DND-41 (cell line): ENCODE measurements around the gene OGDH.

Experiments used
- ATAC-seq: fragments of 200-7000 bp; cut with Tn5 transposase; 3 replicates; pipeline ENCODE4 v1.9.1; 2021; ENCODE audit warnings: low read depth; ENCODE audit not compliant: insufficient read depth
- DNase-seq: peaks from one replicate; pipeline ENCODE4 v3.0.0-alpha.2; 2020
- H2AFZ ChIP-seq: 2 replicates; pipeline ENCODE4 v1.6.0; 2012; ENCODE audit warnings: low read depth, low read length
- H3K27ac ChIP-seq: 2 replicates; pipeline ENCODE4 v1.5.1; 2012; ENCODE audit warnings: low read length, inconsistent platforms
- H3K27me3 ChIP-seq: fragments of 200-600 bp; sonication (generic); 2 replicates; pipeline ENCODE4 v1.6.0; 2012; ENCODE audit warnings: low read length, mild to moderate bottlenecking, inconsistent platforms; ENCODE audit not compliant: insufficient read depth, poor library complexity
- H3K36me3 ChIP-seq: 2 replicates; pipeline ENCODE4 v1.5.1; 2012; ENCODE audit warnings: low read length, inconsistent platforms; ENCODE audit not compliant: insufficient read depth
- H3K4me1 ChIP-seq: 2 replicates; pipeline ENCODE4 v1.5.1; 2012; ENCODE audit warnings: mild to moderate bottlenecking, low read length; ENCODE audit not compliant: insufficient read depth
- H3K4me2 ChIP-seq: 2 replicates; pipeline ENCODE4 v1.6.0; 2012; ENCODE audit warnings: mild to moderate bottlenecking, moderate library complexity, low read length, inconsistent platforms; ENCODE audit not compliant: insufficient read depth
- H3K4me3 ChIP-seq, 2 experiments: fragments of 200-600 bp in 1 of 2; shearing (Covaris generic) in 1 of 2; 2 replicates each; pipeline ENCODE4 v1.5.1; 2012 to 2016; ENCODE audit warnings: inconsistent platforms in 2 of 2, low read length in 2 of 2, mild to moderate bottlenecking in 2 of 2, low read depth in 1 of 2, moderate library complexity in 1 of 2
- H3K79me2 ChIP-seq: 2 replicates; pipeline ENCODE4 v1.6.0; 2012; ENCODE audit warnings: low read length, inconsistent platforms; ENCODE audit not compliant: insufficient read depth
- H3K9ac ChIP-seq: 2 replicates; pipeline ENCODE4 v1.6.0; 2012; ENCODE audit warnings: low read depth, mild to moderate bottlenecking, inconsistent platforms, low read length, moderate library complexity
- H3K9me3 ChIP-seq: 2 replicates; pipeline ENCODE4 v1.5.1; 2012; ENCODE audit warnings: low read length, moderate library complexity, mild to moderate bottlenecking, inconsistent platforms; ENCODE audit not compliant: insufficient read depth, severe bottlenecking
- H4K20me1 ChIP-seq: 2 replicates; pipeline ENCODE4 v1.6.0; 2012; ENCODE audit warnings: low read length; ENCODE audit not compliant: insufficient read depth
- EZH2 ChIP-seq: IDR thresholded peaks from 3 replicates; pipeline ENCODE4 v1.6.1; 2012; ENCODE audit warnings: borderline replicate concordance, low read depth, mild to moderate bottlenecking, moderate library complexity, low read length, inconsistent platforms; ENCODE audit not compliant: severe bottlenecking
- TF ChIP-seq, protein P1 (sequence below): IDR thresholded peaks from 2 replicates; pipeline ENCODE4 v1.5.1; 2012; ENCODE audit warnings: borderline replicate concordance, low read length, moderate library complexity, mild to moderate bottlenecking; ENCODE audit not compliant: poor library complexity, severe bottlenecking; ENCODE audit errors: extremely low read depth

The OGDH gene

DNA sequence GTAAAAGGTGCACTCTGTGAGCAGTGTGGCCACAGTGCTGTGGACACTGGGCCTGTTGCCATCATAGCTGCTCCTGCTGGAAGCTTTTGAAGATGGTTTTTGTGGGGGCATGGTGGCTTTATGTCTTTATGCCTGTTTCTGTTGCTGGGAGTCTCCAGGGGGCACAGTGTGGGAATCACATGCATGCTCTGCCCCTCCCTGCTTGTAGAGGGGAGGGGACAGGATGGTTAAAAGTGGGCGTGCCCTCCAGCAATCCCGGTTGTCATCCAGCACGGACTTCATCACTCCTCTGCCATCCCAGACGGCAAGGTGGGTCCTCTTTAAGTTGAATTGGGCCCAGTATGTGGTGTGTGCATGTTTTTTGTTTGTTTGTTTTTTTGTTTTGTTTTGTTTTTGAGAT, 20.2 kb downstream of the OGDH start:
- no peak overlapping the region for H2AFZ ChIP-seq
- DNase-seq (no peak), ATAC-seq (no peak)
- H3K9me3 ChIP-seq, result no peaks in the 10 kb centered on the region
- H3K27ac ChIP-seq, result no peak overlapping the region
- H3K4me1 ChIP-seq, result no peaks in the 10 kb centered on the region
- no peak overlapping the region for H3K4me2 ChIP-seq
- H3K27me3 ChIP-seq, result no peaks in the 10 kb centered on the region
- H3K36me3 ChIP-seq, result peaks cover 44% of the 10 kb centered on the region
- no peak for TF ChIP-seq EZH2
- TF ChIP-seq, protein P1, sequence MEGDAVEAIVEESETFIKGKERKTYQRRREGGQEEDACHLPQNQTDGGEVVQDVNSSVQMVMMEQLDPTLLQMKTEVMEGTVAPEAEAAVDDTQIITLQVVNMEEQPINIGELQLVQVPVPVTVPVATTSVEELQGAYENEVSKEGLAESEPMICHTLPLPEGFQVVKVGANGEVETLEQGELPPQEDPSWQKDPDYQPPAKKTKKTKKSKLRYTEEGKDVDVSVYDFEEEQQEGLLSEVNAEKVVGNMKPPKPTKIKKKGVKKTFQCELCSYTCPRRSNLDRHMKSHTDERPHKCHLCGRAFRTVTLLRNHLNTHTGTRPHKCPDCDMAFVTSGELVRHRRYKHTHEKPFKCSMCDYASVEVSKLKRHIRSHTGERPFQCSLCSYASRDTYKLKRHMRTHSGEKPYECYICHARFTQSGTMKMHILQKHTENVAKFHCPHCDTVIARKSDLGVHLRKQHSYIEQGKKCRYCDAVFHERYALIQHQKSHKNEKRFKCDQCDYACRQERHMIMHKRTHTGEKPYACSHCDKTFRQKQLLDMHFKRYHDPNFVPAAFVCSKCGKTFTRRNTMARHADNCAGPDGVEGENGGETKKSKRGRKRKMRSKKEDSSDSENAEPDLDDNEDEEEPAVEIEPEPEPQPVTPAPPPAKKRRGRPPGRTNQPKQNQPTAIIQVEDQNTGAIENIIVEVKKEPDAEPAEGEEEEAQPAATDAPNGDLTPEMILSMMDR, result no peak
- peaks cover 27% of the 10 kb centered on the region for H4K20me1 ChIP-seq
- peaks cover 46% of the 10 kb centered on the region for H3K79me2 ChIP-seq
- no peak overlapping the region for H3K4me3 ChIP-seq
- H3K9ac ChIP-seq, result no peak overlapping the region

DNA sequence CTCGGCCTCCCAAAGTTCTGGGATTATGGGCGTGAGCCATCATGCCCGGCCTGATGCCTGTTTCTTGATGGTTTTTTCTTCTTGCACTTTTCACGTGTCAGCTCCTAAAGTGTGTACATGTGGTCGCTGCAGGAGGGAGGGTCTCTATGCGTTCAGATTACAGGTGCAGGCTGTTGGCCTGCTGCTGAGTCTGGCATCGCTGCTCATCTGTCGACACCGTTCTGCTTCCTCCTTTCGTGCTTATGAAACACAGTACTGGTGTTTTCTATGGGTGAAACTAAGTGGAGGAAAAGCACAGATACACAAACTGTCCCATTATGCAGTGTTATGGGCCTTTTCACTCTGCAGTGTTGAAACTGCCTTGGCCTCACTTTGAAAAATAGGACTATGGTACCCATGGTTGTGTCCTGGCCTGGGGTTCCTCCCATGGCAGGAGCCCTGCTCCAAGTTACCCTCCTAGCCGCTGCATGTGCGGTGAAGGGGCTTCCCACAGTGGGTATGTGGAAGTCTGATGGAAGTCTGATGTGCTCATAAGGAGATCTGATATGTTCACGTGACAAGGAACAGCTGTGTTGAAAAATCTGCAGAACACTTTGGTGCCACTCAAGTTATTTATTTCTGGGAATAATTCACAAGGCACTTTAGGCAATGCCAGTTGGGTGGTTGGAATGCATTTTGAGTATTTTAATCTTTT, 23.5 kb downstream of the OGDH start:
- Histone ChIP-seq H3K27me3 (no peaks in the 10 kb centered on the region), H2AFZ (no peak overlapping the region), H3K36me3 (peaks cover 36% of the 10 kb centered on the region), H3K9me3 (no peaks in the 10 kb centered on the region), H3K4me1 (no peaks in the 10 kb centered on the region), H3K79me2 (peaks cover 13% of the 10 kb centered on the region; the same call in 1 of the 2 replicates), H4K20me1 (peaks cover 9% of the 10 kb centered on the region; the same call in 1 of the 2 replicates), H3K4me2 (no peak overlapping the region), H3K27ac (no peak overlapping the region), H3K9ac (no peak overlapping the region), H3K4me3 (no peak overlapping the region)
- no peak for DNase-seq
- no peak for ATAC-seq
- TF ChIP-seq EZH2, result no peak
- TF ChIP-seq, protein P1, result no peak

DNA sequence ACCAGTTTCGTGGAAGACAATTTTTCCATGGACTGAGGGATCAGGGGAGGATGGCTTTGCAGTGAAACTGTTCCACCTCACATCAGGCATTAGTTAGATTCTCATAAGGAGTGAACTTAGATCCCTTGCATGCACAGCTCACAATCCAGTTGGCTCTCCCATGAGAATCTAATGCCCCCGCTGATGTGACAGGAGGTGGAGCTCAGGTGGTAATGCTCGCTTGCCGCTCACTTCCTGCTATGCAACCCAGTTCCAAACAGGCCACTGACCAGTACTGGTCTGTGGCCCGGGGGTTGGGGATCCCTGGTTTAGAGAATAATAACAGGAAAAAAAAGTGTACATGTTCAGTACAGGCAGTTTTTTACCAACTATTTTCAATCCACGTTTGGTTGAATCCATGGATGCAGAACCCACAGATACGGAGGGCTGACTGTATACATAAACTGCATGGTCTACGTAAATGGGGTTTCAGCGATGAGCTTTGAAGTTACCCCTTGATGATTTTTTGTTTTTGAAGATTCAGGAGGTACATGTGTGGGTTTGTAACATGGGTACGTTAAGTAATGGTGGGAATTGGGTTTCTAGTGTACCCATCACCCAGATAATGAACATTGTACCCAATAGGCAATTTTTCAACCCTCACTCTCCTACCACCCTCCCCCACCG, 24.5 kb downstream of the OGDH start:
- no peak overlapping the region for H3K4me2 ChIP-seq
- peaks cover 9% of the 10 kb centered on the region for H4K20me1 ChIP-seq
- no peaks in the 10 kb centered on the region for H3K27me3 ChIP-seq
- H3K79me2 ChIP-seq, result peaks cover 6% of the 10 kb centered on the region; the same call in 1 of the 2 replicates
- no peak overlapping the region for H2AFZ ChIP-seq
- no peaks in the 10 kb centered on the region for H3K9me3 ChIP-seq
- no peak overlapping the region for H3K27ac ChIP-seq
- H3K9ac ChIP-seq, result no peak overlapping the region
- H3K36me3 ChIP-seq, result peaks cover 26% of the 10 kb centered on the region
- H3K4me1 ChIP-seq, result no peaks in the 10 kb centered on the region
- H3K4me3 ChIP-seq, result no peak overlapping the region
- ATAC-seq (no peak), DNase-seq (no peak)
- TF ChIP-seq EZH2, result no peak
- TF ChIP-seq, protein P1, result no peak
